Renal pelvis (tissue), 4 donors: ENCODE data around the gene KLHL35. TPM values are rescaled to one million over a fixed set of nuclear protein-coding genes. Genes with fewer than 3 reads are reported as not detected.
"Not testable (repeated sequence)": the region's sequence is repeated elsewhere in the genome, so short reads cannot be mapped to it uniquely, and the experiment has no call there.

ENCODE experiments used
- DNase-seq: peaks from one replicate; pipeline ENCODE4 v3.0.0-alpha.2; 2013
- polyA plus RNA-seq, 3 donors: library from polyadenylated mRNA; unstranded; fragments of 120-200 nt; gene quantifications; one replicate each; pipeline ENCODE4 v1.2.1, GENCODE V29; 2013; ENCODE audit not compliant: insufficient read length in 3 of 3

Gene KLHL35
- polyA plus RNA-seq, 3 donors, result 0.73 to 1.1 (median 1.1) TPM

DNA sequence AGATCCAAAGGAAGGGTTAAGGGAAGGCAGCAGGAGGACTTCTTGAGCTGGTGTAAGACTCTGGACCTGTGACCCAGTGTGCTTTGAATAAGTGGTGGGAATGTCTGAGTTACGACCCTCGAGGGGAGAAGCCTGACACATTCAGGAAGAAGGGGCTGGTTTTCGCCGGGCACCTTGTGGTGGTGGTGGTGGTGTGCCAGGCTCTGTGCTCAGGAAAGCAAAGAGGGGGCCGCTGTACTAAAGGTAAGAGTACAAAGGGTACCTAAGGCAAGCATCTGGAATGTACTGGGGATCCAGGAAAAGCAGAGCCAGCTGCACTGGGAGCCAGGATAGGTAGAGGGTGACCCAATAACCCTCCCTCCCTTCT lies 6.3 kb downstream of the KLHL35 start:
- DNase-seq, result no peak

GRCh38 chr11:75425422-75425821 lies 7.6 kb downstream of the KLHL35 start:
- no peak for DNase-seq

GRCh38 chr11:75424396-75424795 lies 8.6 kb downstream of the KLHL35 start:
- DNase-seq, result no peak

GRCh38 chr11:75423721-75424120 lies 9.3 kb downstream of the KLHL35 start:
- DNase-seq, result no peak

DNA sequence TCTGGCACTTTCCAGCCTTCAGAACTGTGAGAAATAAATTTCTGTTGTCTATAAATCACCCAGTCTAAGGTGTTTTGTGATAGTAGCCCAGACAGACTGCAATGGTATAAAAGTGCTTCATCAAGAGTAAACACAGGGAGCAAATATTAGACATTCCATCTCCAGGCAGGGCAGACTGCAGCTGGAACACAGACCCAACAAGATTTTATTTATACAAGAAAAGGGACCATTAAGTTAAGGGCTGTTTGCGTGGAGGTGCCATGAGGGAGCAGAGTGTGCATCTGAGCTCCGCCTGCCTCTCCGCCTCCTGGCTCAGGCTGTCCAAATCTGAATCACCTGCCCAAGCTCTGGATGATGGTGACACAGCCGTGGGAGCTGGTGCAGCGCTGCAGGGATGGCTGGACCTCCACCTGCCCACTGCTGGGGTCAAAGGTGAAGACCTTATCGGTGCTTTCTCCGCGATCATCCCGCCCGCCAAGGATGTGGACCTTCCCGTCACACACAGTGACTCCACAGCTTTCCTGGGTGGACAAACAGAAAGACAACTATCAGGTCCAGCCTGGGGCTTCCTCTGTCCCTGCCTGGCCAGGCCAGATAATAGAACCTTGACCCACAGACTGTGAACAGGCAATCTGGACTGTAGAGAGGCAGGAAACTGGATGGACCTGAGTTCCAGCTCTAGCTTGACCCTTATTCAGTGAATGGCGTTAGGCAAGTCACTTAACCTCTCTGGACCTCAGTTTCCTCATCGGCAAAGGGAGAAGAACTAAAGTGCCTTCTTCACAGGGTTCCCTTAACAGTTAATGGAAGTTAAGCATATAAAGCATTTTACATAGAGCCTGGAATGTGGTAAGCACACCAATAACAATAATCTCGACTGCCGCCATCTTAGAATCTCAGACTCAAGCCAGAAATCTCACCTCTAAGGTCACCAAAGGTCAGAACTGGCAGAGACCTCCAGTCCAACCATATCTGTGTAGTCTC lies 10.5 kb downstream of the KLHL35 start:
- DNase-seq, result no peak

DNA sequence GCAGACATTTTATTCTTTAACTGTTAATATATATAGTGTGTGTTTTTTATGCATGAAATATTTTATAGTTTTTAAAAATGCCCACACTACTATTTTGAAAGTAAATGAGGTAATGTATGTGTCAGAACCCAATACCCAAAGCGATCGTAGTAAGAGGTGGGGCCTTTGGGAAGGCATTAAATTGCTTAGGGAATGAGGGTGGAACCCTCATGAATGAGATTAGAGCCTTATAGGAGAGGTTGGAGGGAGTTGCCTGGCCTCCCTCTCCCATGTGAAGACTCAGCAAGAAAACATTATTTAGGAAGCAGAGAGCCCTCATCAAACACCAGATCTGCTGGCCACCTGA lies 11.1 kb downstream of the KLHL35 start:
- no peak for DNase-seq

- DNase-seq, result no peak
Observed at GRCh38 chr11:75421035-75421602, 11.9 kb downstream of the KLHL35 start.

- DNase-seq, result no peak
Observed at GRCh38 chr11:75420224-75421034, 12.6 kb downstream of the KLHL35 start.

- no peak for DNase-seq
Observed at GRCh38 chr11:75413864-75414263, 19.1 kb downstream of the KLHL35 start.

DNA sequence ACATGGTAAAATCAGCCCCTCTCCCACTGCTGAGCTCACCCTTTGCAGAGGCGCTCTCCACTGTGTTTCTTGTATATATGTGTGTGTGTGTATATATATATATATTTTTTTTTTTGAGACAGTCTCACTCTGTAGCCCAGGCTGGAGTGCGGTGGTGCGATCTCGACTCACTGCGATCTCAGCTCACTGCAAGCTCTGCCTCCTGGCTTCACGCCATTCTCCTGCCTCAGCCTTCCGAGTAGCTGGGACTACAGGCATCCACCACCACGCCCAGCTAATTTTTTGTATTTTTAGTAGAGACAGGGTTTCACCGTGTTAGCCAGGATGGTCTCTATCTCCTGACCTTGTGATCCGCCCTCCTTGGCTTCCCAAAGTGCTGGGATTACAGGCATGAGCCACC lies 19.9 kb downstream of the KLHL35 start:
- DNase-seq, result not testable (repeated sequence)

- DNase-seq, result not testable (repeated sequence)
Observed at GRCh38 chr11:75409971-75410370, 23.0 kb downstream of the KLHL35 start.

DNA sequence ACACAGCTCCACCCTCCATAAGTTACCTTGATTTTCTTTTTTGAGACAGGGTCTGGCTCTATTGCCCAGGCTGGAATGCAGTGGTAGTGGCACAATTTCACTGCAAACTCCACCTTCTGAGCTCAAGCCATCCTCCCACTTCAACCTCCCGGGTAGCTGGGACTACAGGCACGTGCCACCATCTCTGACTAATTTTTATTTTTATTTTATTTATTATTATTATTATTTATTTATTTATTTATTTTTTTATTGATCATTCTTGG lies 24.1 kb downstream of the KLHL35 start:
- DNase-seq, result no peak

GRCh38 chr11:75406338-75406777 lies 26.6 kb downstream of the KLHL35 start:
- no peak for DNase-seq

DNA sequence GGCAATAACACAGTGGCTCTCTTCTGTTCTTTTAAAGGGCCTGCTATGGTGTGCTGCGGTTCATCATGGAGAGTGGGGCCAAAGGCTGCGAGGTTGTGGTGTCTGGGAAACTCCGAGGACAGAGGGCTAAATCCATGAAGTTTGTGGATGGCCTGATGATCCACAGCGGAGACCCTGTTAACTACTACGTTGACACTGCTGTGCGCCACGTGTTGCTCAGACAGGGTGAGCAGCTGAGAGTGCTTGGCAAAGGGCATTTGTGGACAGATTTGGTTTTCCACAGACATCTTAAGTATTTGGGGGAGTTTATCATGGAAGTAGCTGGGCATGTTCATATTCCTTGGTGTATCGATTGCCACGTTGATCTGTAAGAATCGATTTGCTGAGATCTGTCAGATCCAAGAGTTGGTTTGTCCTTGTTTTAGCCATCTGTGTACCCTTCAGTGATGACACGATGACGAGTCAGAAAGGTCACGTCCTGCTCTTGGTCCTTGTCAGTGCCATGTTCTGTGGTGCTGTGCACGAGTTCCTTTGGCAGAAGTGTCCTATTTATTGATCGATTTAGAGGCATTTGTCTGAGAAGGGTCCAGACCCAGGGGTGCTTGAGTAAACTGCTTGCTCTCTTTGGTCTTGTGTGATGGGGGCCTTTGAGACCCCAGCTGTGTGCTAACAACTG lies 28.9 kb downstream of the KLHL35 start:
- DNase-seq, result no peak

GRCh38 chr11:75403037-75403436 lies 30.0 kb downstream of the KLHL35 start:
- DNase-seq, result no peak

DNA sequence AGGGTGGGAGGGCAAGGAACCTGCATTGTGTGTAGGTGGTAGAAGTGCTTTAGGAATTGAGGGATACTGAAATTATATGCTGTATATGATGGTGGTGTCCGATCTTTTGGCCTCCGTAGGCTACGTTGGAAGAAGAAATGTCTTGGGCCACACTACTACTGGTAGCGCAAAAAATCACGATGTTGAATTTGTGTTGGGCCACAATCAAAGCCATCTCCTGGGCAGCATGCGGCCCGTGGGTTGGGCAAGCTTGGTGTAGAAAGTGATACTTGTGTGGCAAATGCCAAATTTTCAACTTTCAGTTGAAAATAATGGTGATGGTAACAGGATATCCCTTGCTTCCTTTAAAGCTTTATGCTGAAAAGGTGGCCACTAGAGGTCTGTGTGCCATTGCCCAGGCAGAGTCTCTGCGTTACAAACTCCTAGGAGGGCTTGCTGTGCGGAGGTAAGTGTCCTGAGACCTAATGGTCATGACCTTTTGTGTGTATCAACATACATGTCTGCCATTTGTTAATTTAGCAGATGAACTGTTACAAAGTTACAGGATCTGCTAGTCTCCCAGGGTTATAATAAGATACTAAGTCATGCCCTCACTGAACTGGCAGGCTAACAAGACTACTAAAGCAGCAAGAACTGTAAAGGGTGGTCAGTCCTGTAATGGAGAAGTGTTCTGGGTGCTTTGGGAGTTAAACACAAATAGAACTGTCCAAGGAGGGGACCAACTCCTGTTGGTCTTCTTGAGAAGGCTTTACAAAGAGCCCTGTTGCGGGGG lies 30.8 kb downstream of the KLHL35 start:
- DNase-seq, result no peak

DNA sequence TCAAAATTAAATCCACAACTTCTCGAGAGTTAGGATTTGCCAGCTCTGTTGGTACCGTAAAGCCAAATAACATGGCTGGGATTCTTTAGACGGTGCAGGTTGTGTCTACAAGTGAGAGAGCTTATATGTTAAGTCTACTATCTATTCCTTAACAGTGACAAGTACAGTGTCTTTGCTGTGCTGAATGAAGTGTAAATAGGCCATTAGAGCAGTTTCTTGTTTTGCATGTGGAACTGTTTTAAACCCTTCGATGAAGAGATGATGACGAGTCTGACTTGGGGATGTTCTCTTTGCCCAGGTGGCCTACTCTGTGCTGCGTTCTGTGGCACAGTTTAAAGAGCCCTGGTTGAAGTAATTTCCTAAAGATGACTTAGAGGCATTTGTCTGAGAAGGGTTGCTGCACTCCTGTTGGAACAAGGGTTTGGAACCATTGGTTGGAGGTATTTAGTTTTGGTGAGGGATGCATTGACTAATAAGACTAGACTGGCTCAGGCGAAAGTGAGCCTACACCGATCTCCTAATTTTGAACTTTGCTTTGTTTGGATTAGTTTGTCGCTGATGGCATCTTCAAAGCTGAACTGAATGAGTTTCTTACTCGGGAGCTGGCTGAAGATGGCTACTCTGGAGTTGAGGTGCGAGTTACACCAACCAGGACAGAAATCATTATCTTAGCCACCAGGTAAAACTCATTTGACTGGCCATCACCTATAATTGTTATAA lies 32.7 kb downstream of the KLHL35 start:
- no peak for DNase-seq

GRCh38 chr11:75399344-75400145 lies 33.5 kb downstream of the KLHL35 start, which contains the start of gene RPS3:
Gene RPS3, plus strand, starts transcription at chr11:75399518. Its CDS starts 30 bp downstream, at chr11:75399548.
- peak; percentile 94 for DNase-seq

- no peak for DNase-seq
Observed at GRCh38 chr11:75398906-75399305, 34.1 kb downstream of the KLHL35 start.
